Esophagus muscularis mucosa (tissue), 4 donors: ENCODE measurements around the gene MGAT4C.

ENCODE experiments used
- CTCF ChIP-seq, 3 experiments: fragments of 200-600 bp in 2 of 3; fragments of 450-650 bp in 1 of 3; sonication (generic) in 2 of 3; IDR thresholded peaks; one replicate each; pipeline ENCODE4 v1.5.1; 2017 to 2019; ENCODE audit warnings: antibody characterized with exemption in 3 of 3, mild to moderate bottlenecking in 2 of 3, moderate library complexity in 1 of 3
- EP300 ChIP-seq: sonication (generic); formaldehyde crosslinking; IDR thresholded peaks from one replicate; pipeline ENCODE4 v1.6.1; 2017; ENCODE audit warnings: antibody characterized with exemption
- POLR2A ChIP-seq: fragments of 450-650 bp; IDR thresholded peaks from one replicate; pipeline ENCODE4 v1.6.1; 2017; ENCODE audit warnings: antibody characterized with exemption, moderate library complexity, mild to moderate bottlenecking, low read depth
- POLR2AphosphoS5 ChIP-seq, 2 donors: sonication (generic); formaldehyde crosslinking; IDR thresholded peaks; one replicate each; pipeline ENCODE4 v1.6.1; 2017; ENCODE audit warnings: antibody characterized with exemption in 2 of 2

GRCh38 chr12:86050010-86050409, 206.2 kb downstream of the MGAT4C start:
- TF ChIP-seq POLR2A (no peak), CTCF (IDR thresholded peaks at IDR 0.05) (no peak), EP300 (no peak), POLR2AphosphoS5 (IDR thresholded peaks at IDR 0.05) (no peak)
